HK-2 (cell line): ENCODE measurements around the gene PCNX3.

Experiments
- DNase-seq: peaks from one replicate; pipeline ENCODE4 v3.0.0-alpha.2; 2018; ENCODE audit not compliant: unreplicated experiment

Gene PCNX3

GRCh38 chr11:65639623-65640482, 24.3 kb downstream of the PCNX3 start:
- no peak for DNase-seq

GRCh38 chr11:65640483-65641296, 25.1 kb downstream of the PCNX3 start:
- no peak for DNase-seq

GRCh38 chr11:65641297-65642013, 25.9 kb downstream of the PCNX3 start:
- DNase-seq: no peak

GRCh38 chr11:65642014-65642671, 26.6 kb downstream of the PCNX3 start:
- no peak for DNase-seq

- peak; percentile 70 for DNase-seq
Observed at GRCh38 chr11:65643971-65644370, 28.4 kb downstream of the PCNX3 start.

- no peak for DNase-seq
Observed at GRCh38 chr11:65644837-65645236, 29.3 kb downstream of the PCNX3 start.

- DNase-seq: no peak
Observed at GRCh38 chr11:65645710-65646109, 30.1 kb downstream of the PCNX3 start.

GRCh38 chr11:65646288-65646957, 30.8 kb downstream of the PCNX3 start:
- DNase-seq: no peak

- DNase-seq: no peak
Observed at GRCh38 chr11:65646958-65647701, 31.6 kb downstream of the PCNX3 start.

- DNase-seq: no peak
Observed at GRCh38 chr11:65648997-65649493, 33.5 kb downstream of the PCNX3 start.

- no peak for DNase-seq
Observed at GRCh38 chr11:65649656-65650546, 34.3 kb downstream of the PCNX3 start.

GRCh38 chr11:65650547-65651338, 35.2 kb downstream of the PCNX3 start:
- no peak for DNase-seq

GRCh38 chr11:65651339-65651588, 35.7 kb downstream of the PCNX3 start:
- no peak for DNase-seq

GRCh38 chr11:65651589-65652510, 36.3 kb downstream of the PCNX3 start:
- peak; percentile 15 for DNase-seq

GRCh38 chr11:65652511-65653228, 37.1 kb downstream of the PCNX3 start:
- DNase-seq: peak; percentile 89

GRCh38 chr11:65653229-65654225, 38.0 kb downstream of the PCNX3 start:
- no peak for DNase-seq
